ENCODE results near the gene C4orf50.

GRCh38 chr4:5921981-5922380, 96.2 kb downstream of the C4orf50 start:
- TF ChIP-seq CEBPB (IDR thresholded peaks at IDR 0.05; ENCODE audit: low read depth, low read length) (no peak), RFX5 (IDR thresholded peaks at IDR 0.05; ENCODE audit: low read depth, low read length) (no peak), MAFK (IDR thresholded peaks at IDR 0.05; ENCODE audit: low read depth, low read length) (no peak), MXI1 (IDR thresholded peaks at IDR 0.05; ENCODE audit: borderline replicate concordance, low read depth, low read length) (no peak), POLR2A (IDR thresholded peaks at IDR 0.05; ENCODE audit: low read depth, low read length) (no peak), RAD21 (IDR thresholded peaks at IDR 0.05; ENCODE audit: low read length) (no peak), RCOR1 (IDR thresholded peaks at IDR 0.05; ENCODE audit: insufficient replicate concordance, low read length) (no peak), MAZ (IDR thresholded peaks at IDR 0.05; ENCODE audit: borderline replicate concordance, low read depth, low read length) (no peak), CHD1 (IDR thresholded peaks at IDR 0.05; ENCODE audit: low read depth, low read length) (no peak), NFE2L2 (IDR thresholded peaks at IDR 0.05; ENCODE audit: low read depth, low read length) (no peak), SMC3 (IDR thresholded peaks at IDR 0.05; ENCODE audit: low read depth, low read length) (no peak)
- TF ChIP-seq, protein P1, sequence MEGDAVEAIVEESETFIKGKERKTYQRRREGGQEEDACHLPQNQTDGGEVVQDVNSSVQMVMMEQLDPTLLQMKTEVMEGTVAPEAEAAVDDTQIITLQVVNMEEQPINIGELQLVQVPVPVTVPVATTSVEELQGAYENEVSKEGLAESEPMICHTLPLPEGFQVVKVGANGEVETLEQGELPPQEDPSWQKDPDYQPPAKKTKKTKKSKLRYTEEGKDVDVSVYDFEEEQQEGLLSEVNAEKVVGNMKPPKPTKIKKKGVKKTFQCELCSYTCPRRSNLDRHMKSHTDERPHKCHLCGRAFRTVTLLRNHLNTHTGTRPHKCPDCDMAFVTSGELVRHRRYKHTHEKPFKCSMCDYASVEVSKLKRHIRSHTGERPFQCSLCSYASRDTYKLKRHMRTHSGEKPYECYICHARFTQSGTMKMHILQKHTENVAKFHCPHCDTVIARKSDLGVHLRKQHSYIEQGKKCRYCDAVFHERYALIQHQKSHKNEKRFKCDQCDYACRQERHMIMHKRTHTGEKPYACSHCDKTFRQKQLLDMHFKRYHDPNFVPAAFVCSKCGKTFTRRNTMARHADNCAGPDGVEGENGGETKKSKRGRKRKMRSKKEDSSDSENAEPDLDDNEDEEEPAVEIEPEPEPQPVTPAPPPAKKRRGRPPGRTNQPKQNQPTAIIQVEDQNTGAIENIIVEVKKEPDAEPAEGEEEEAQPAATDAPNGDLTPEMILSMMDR (conservative IDR thresholded peaks at IDR 0.05; ENCODE audit: low read depth, low read length): no peak
- TF ChIP-seq, protein P2, sequence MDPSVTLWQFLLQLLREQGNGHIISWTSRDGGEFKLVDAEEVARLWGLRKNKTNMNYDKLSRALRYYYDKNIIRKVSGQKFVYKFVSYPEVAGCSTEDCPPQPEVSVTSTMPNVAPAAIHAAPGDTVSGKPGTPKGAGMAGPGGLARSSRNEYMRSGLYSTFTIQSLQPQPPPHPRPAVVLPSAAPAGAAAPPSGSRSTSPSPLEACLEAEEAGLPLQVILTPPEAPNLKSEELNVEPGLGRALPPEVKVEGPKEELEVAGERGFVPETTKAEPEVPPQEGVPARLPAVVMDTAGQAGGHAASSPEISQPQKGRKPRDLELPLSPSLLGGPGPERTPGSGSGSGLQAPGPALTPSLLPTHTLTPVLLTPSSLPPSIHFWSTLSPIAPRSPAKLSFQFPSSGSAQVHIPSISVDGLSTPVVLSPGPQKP (IDR thresholded peaks at IDR 0.05; ENCODE audit: borderline replicate concordance, low read depth, low read length): no peak
- TF ChIP-seq, protein P3, sequence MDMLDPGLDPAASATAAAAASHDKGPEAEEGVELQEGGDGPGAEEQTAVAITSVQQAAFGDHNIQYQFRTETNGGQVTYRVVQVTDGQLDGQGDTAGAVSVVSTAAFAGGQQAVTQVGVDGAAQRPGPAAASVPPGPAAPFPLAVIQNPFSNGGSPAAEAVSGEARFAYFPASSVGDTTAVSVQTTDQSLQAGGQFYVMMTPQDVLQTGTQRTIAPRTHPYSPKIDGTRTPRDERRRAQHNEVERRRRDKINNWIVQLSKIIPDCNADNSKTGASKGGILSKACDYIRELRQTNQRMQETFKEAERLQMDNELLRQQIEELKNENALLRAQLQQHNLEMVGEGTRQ (IDR thresholded peaks at IDR 0.05; ENCODE audit: low read depth, low read length): no peak

Measured in IMR-90 (cell line).